ENCODE results near the gene FKBP7. TPM values are rescaled to one million over a fixed set of nuclear protein-coding genes. Genes with fewer than 3 reads are reported as not detected.

FKBP7 gene
- total RNA-seq, 5 donors from 2014 or later (not counting 1 experiment from before 2014, with no cell fraction given), result 0.44 to 2.5 (median 1.4) TPM; not detected in 1

DNA sequence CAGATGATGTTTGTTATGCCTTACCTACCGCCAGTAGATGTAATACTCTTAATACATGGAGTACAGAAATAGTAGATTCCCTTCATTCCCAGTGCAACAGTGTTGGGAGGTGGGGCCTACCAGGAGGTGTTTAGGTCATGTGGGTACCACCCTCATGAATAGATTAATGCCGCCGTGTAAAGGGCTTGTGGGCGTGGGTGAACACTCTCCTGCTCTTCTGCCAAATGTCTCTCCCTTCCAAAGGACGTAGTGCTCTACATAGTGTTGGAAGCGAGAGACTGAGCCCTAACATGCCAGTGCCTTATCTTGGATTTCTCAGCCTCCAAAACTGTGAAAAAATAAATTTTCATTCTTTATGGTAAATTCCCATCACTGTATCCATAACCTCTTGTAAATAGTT, 32.0 kb upstream of the FKBP7 start:
- WGBS (ENCODE audit: insufficient coverage), result 100% methylated on average over 4 of the region's 6 CpGs
- H3K27me3 Mint-ChIP-seq, result no peaks in the 10 kb centered on the region
- Histone ChIP-seq H3K9me3 (no peaks in the 10 kb centered on the region), H3K4me3 (ENCODE audit: control insufficient read depth in 1 of 2, extremely low read depth in 1 of 2, low read length in 1 of 2) (no peak overlapping the region), H3K27ac (ENCODE audit: low read length) (no peak overlapping the region), H3K36me3 (ENCODE audit: control insufficient read depth in 2 of 2, extremely low read depth in 1 of 2, insufficient read depth in 1 of 2, low read length in 1 of 2) (peaks cover 3 to 22% of the 10 kb centered on the region in 2 donors), H3K27me3 (replicated peaks in 1 of 2; ENCODE audit: control insufficient read depth in 2 of 2, extremely low read depth in 1 of 2, insufficient read depth in 2 of 2, low read length in 1 of 2) (no peaks in the 10 kb centered on the region), H3K4me1 (ENCODE audit: control insufficient read depth in 1 of 2, extremely low read depth in 1 of 2, insufficient read depth in 2 of 2, low read length in 2 of 2) (no peaks in the 10 kb centered on the region)
- ChIA-PET CTCF (no interaction called here), POLR2A (no interaction called here)
- DNase-seq, result no peak
- H3K4me1 Mint-ChIP-seq, result peaks cover 0 to 19% (median 12%) of the 10 kb centered on the region in 3 donors
- H3K9me3 Mint-ChIP-seq, result no peaks in the 10 kb centered on the region
- H3K27ac Mint-ChIP-seq, result no peak overlapping the region
- no peak for ATAC-seq (replicated peaks in 1 of 4)
- no peak overlapping the region for H3K4me3 Mint-ChIP-seq
- H3K36me3 Mint-ChIP-seq, result peaks cover 46% of the 10 kb centered on the region

- no peaks in the 10 kb centered on the region for H3K27me3 Mint-ChIP-seq
- H3K4me1 ChIP-seq (ENCODE audit: control insufficient read depth in 1 of 2, extremely low read depth in 1 of 2, insufficient read depth in 2 of 2, low read length in 2 of 2), result no peaks in the 10 kb centered on the region
- H3K4me1 Mint-ChIP-seq, result peaks cover 0 to 4% (median 0%) of the 10 kb centered on the region in 3 donors
- ATAC-seq (replicated peaks in 1 of 4), result no peak
- ChIA-PET CTCF (no interaction called here), POLR2A (no interaction called here)
- no CpG with 5 or more reads among the region's 2 CpGs for WGBS (ENCODE audit: insufficient coverage)
- H3K4me3 Mint-ChIP-seq, result no peak overlapping the region
- no peak overlapping the region for H3K27ac ChIP-seq (ENCODE audit: low read length)
- H3K36me3 ChIP-seq (ENCODE audit: control insufficient read depth in 2 of 2, extremely low read depth in 1 of 2, insufficient read depth in 1 of 2, low read length in 1 of 2), result peaks cover 3 to 33% of the 10 kb centered on the region in 2 donors
- no peak overlapping the region for H3K27ac Mint-ChIP-seq
- DNase-seq, result no peak
- no peak overlapping the region for H3K4me3 ChIP-seq (ENCODE audit: control insufficient read depth in 1 of 2, extremely low read depth in 1 of 2, low read length in 1 of 2)
- H3K9me3 ChIP-seq, result no peaks in the 10 kb centered on the region
- peaks cover 40% of the 10 kb centered on the region for H3K36me3 Mint-ChIP-seq
- H3K27me3 ChIP-seq (replicated peaks in 1 of 2; ENCODE audit: control insufficient read depth in 2 of 2, extremely low read depth in 1 of 2, insufficient read depth in 2 of 2, low read length in 1 of 2), result no peaks in the 10 kb centered on the region
- no peaks in the 10 kb centered on the region for H3K9me3 Mint-ChIP-seq
Measured at GRCh38 chr2:178508646-178509045, 30.2 kb upstream of the FKBP7 start.

- ChIA-PET POLR2A (interaction anchor here in 1 of 2 donors (1.1 kb wide), 1 partner anchor 94 kb away, joined by 4 read pairs; no protein-coding TSS in a partner anchor), CTCF (no interaction called here)
- Mint-ChIP-seq H3K36me3 (peaks cover 35% of the 10 kb centered on the region), H3K9me3 (no peaks in the 10 kb centered on the region), H3K27ac (no peak overlapping the region), H3K4me1 (no peaks in the 10 kb centered on the region), H3K27me3 (no peaks in the 10 kb centered on the region), H3K4me3 (no peak overlapping the region)
- Histone ChIP-seq H3K36me3 (ENCODE audit: control insufficient read depth in 2 of 2, extremely low read depth in 1 of 2, insufficient read depth in 1 of 2, low read length in 1 of 2) (peaks cover 3 to 44% of the 10 kb centered on the region in 2 donors), H3K27ac (ENCODE audit: low read length) (no peak overlapping the region), H3K9me3 (no peaks in the 10 kb centered on the region), H3K4me3 (ENCODE audit: control insufficient read depth in 1 of 2, extremely low read depth in 1 of 2, low read length in 1 of 2) (no peak overlapping the region), H3K27me3 (replicated peaks in 1 of 2; ENCODE audit: control insufficient read depth in 2 of 2, extremely low read depth in 1 of 2, insufficient read depth in 2 of 2, low read length in 1 of 2) (no peaks in the 10 kb centered on the region), H3K4me1 (ENCODE audit: control insufficient read depth in 1 of 2, extremely low read depth in 1 of 2, insufficient read depth in 2 of 2, low read length in 2 of 2) (no peaks in the 10 kb centered on the region)
- ATAC-seq (replicated peaks in 1 of 4) (no peak), DNase-seq (no peak)
- no CpG with 5 or more reads among the region's 1 CpG for WGBS (ENCODE audit: insufficient coverage)
Measured at GRCh38 chr2:178506949-178507348, 28.5 kb upstream of the FKBP7 start.

GRCh38 chr2:178506524-178506923, 28.1 kb upstream of the FKBP7 start:
- H3K36me3 Mint-ChIP-seq, result peaks cover 35% of the 10 kb centered on the region
- no peaks in the 10 kb centered on the region for H3K4me1 Mint-ChIP-seq
- H3K27me3 ChIP-seq (replicated peaks in 1 of 2; ENCODE audit: control insufficient read depth in 2 of 2, extremely low read depth in 1 of 2, insufficient read depth in 2 of 2, low read length in 1 of 2), result no peaks in the 10 kb centered on the region
- H3K9me3 ChIP-seq, result no peaks in the 10 kb centered on the region
- no peak overlapping the region for H3K27ac Mint-ChIP-seq
- no peak for ATAC-seq (replicated peaks in 1 of 4)
- ChIA-PET CTCF (no interaction called here), POLR2A (interaction anchor here in 1 of 2 donors (0.6 to 1.1 kb wide), 2 partner anchors 24 to 93 kb away, joined by 3 to 4 read pairs; no protein-coding TSS in a partner anchor)
- no CpG with 5 or more reads among the region's 2 CpGs for WGBS (ENCODE audit: insufficient coverage)
- peaks cover 2 to 48% of the 10 kb centered on the region in 2 donors for H3K36me3 ChIP-seq (ENCODE audit: control insufficient read depth in 2 of 2, extremely low read depth in 1 of 2, insufficient read depth in 1 of 2, low read length in 1 of 2)
- no peaks in the 10 kb centered on the region for H3K9me3 Mint-ChIP-seq
- no peak for DNase-seq
- no peaks in the 10 kb centered on the region for H3K4me1 ChIP-seq (ENCODE audit: control insufficient read depth in 1 of 2, extremely low read depth in 1 of 2, insufficient read depth in 2 of 2, low read length in 2 of 2)
- no peaks in the 10 kb centered on the region for H3K27me3 Mint-ChIP-seq
- no peak overlapping the region for H3K4me3 ChIP-seq (ENCODE audit: control insufficient read depth in 1 of 2, extremely low read depth in 1 of 2, low read length in 1 of 2)
- H3K27ac ChIP-seq (ENCODE audit: low read length), result no peak overlapping the region
- no peak overlapping the region for H3K4me3 Mint-ChIP-seq

GRCh38 chr2:178506101-178506500, 27.7 kb upstream of the FKBP7 start:
- Mint-ChIP-seq H3K4me3 (no peak overlapping the region), H3K9me3 (no peaks in the 10 kb centered on the region), H3K27ac (no peak overlapping the region), H3K4me1 (no peaks in the 10 kb centered on the region), H3K36me3 (peaks cover 37% of the 10 kb centered on the region), H3K27me3 (no peaks in the 10 kb centered on the region)
- H3K4me3 ChIP-seq (ENCODE audit: control insufficient read depth in 1 of 2, extremely low read depth in 1 of 2, low read length in 1 of 2), result no peak overlapping the region
- H3K4me1 ChIP-seq (ENCODE audit: control insufficient read depth in 1 of 2, extremely low read depth in 1 of 2, insufficient read depth in 2 of 2, low read length in 2 of 2), result no peaks in the 10 kb centered on the region
- no peaks in the 10 kb centered on the region for H3K9me3 ChIP-seq
- H3K27ac ChIP-seq (ENCODE audit: low read length), result no peak overlapping the region
- ATAC-seq (replicated peaks in 1 of 4), result no peak
- no peaks in the 10 kb centered on the region for H3K27me3 ChIP-seq (replicated peaks in 1 of 2; ENCODE audit: control insufficient read depth in 2 of 2, extremely low read depth in 1 of 2, insufficient read depth in 2 of 2, low read length in 1 of 2)
- no CpG with 5 or more reads among the region's 1 CpG for WGBS (ENCODE audit: insufficient coverage)
- CTCF ChIA-PET, result no interaction called here
- DNase-seq, result no peak
- peaks cover 0 to 53% of the 10 kb centered on the region in 2 donors for H3K36me3 ChIP-seq (ENCODE audit: control insufficient read depth in 2 of 2, extremely low read depth in 1 of 2, insufficient read depth in 1 of 2, low read length in 1 of 2)
- POLR2A ChIA-PET, result interaction anchor here (0.5 to 1.1 kb wide), 4 partner anchors 23 to 1496 kb away, joined by 3 to 10 read pairs (median 5); no protein-coding TSS in a partner anchor

- Mint-ChIP-seq H3K9me3 (no peaks in the 10 kb centered on the region), H3K27ac (no peak overlapping the region), H3K4me3 (no peak overlapping the region), H3K36me3 (peaks cover 53% of the 10 kb centered on the region), H3K27me3 (no peaks in the 10 kb centered on the region), H3K4me1 (no peaks in the 10 kb centered on the region)
- Histone ChIP-seq H3K4me1 (ENCODE audit: control insufficient read depth in 1 of 2, extremely low read depth in 1 of 2, insufficient read depth in 2 of 2, low read length in 2 of 2) (no peaks in the 10 kb centered on the region), H3K27ac (ENCODE audit: low read length) (no peak overlapping the region), H3K9me3 (no peaks in the 10 kb centered on the region), H3K36me3 (ENCODE audit: control insufficient read depth in 2 of 2, extremely low read depth in 1 of 2, insufficient read depth in 1 of 2, low read length in 1 of 2) (peaks cover 0 to 63% of the 10 kb centered on the region in 2 donors), H3K27me3 (replicated peaks in 1 of 2; ENCODE audit: control insufficient read depth in 2 of 2, extremely low read depth in 1 of 2, insufficient read depth in 2 of 2, low read length in 1 of 2) (no peaks in the 10 kb centered on the region), H3K4me3 (ENCODE audit: control insufficient read depth in 1 of 2, extremely low read depth in 1 of 2, low read length in 1 of 2) (no peak overlapping the region)
- no peak for DNase-seq
- POLR2A ChIA-PET, result no interaction called here
- WGBS (ENCODE audit: insufficient coverage), result no CpG with 5 or more reads among the region's 4 CpGs
- CTCF ChIA-PET, result interaction anchor here in 1 of 2 donors (0.6 kb wide), 1 partner anchor 19 kb away, joined by 3 read pairs; no protein-coding TSS in a partner anchor
- ATAC-seq (replicated peaks in 1 of 4), result no peak
Measured at GRCh38 chr2:178502751-178503150, 24.4 kb upstream of the FKBP7 start.

DNA sequence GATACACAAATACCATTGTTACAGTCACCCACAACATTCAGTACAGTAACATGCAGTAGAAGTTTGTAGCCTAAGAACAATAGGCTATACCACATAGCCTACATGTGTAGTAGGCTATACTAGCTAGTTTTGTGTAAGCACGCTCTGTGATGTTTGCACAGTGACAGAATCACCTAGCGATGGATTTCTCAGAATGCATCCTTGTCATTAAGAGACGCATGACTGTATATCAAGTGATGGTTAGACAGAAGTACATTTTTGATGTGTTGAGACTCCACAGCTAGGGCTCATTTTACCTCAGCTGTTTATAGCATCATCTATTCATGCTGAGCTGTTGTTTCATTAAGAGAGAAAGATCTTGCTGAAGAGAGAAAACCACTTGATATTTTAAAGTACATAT, 21.2 kb upstream of the FKBP7 start:
- H3K36me3 ChIP-seq (ENCODE audit: control insufficient read depth in 2 of 2, extremely low read depth in 1 of 2, insufficient read depth in 1 of 2, low read length in 1 of 2), result peaks cover 0 to 76% of the 10 kb centered on the region in 2 donors
- Mint-ChIP-seq H3K36me3 (peaks cover 65% of the 10 kb centered on the region), H3K4me1 (no peaks in the 10 kb centered on the region)

More for the DNA sequence above, 21.2 kb upstream of the FKBP7 start:
- Histone ChIP-seq H3K9me3 (no peaks in the 10 kb centered on the region), H3K27ac (ENCODE audit: low read length) (no peak overlapping the region), H3K4me3 (ENCODE audit: control insufficient read depth in 1 of 2, extremely low read depth in 1 of 2, low read length in 1 of 2) (no peak overlapping the region), H3K27me3 (replicated peaks in 1 of 2; ENCODE audit: control insufficient read depth in 2 of 2, extremely low read depth in 1 of 2, insufficient read depth in 2 of 2, low read length in 1 of 2) (no peaks in the 10 kb centered on the region), H3K4me1 (ENCODE audit: control insufficient read depth in 1 of 2, extremely low read depth in 1 of 2, insufficient read depth in 2 of 2, low read length in 2 of 2) (no peaks in the 10 kb centered on the region)
- ChIA-PET POLR2A (no interaction called here), CTCF (interaction anchor here in 1 of 2 donors (0.6 kb wide), 1 partner anchor 259 kb away, joined by 3 read pairs; no protein-coding TSS in a partner anchor)
- Mint-ChIP-seq H3K4me3 (no peak overlapping the region), H3K9me3 (no peaks in the 10 kb centered on the region), H3K27ac (no peak overlapping the region), H3K27me3 (no peaks in the 10 kb centered on the region)
- ATAC-seq (replicated peaks in 1 of 4), result no peak
- 88% methylated on average over 2 of the region's 3 CpGs for WGBS (ENCODE audit: insufficient coverage)
- no peak for DNase-seq

All from T-cell (primary cell).